CD4-positive, alpha-beta T cell treated with Interleukin-12 subunit alpha and Interleukin-12 subunit beta, for 1 hour (primary cell): ENCODE results near the gene XPOT.

Experiments used
- DNase-seq: peaks from one replicate; pipeline ENCODE4 v3.0.0-alpha.2; 2020

Gene XPOT

DNA sequence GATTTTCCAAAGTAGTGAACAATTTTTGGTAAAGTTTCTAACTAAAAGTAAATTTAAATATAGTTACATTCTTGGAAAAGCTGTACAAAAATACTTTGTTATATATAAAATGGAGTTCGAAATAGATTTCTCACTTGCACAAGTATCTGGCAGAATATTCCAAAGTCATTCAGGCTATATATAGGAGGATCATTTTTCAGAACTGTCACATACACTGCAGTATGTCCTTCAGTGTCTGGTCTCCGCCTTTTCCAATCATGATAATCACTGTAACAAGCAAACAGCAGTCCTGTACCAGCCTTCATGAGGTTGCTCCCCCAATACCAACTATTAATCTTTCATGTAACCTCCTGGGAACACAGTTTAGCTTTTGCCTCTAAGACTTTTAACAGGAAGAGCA is 66.3 kb downstream of the XPOT start:
- DNase-seq = no peak

DNA sequence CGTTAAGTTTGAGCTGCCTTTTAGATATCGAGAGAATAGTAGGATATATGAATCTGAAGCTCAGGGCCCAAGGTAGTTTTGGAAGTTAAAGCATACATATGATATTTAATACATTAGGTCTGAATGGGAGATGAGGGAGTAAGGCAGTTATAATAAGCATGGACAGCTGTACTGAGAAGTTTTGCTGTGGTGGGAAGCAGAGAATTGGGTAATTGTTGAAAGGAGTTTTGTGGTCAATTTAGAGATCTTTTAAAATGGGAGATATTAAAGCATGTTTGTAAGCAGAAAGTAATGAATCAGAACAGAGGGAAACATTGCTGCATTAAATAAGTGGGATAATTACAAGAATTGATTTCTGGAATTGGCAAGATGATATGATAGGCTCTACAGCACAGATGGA is 69.0 kb downstream of the XPOT start:
- DNase-seq = no peak

- DNase-seq = no peak
Measured at GRCh38 chr12:64475518-64475917, 71.3 kb downstream of the XPOT start.

- no peak for DNase-seq
Measured at GRCh38 chr12:64476844-64477243, 72.7 kb downstream of the XPOT start.

GRCh38 chr12:64478661-64479060 is 74.5 kb downstream of the XPOT start:
- DNase-seq = no peak

GRCh38 chr12:64480148-64480547 is 76.0 kb downstream of the XPOT start:
- DNase-seq = no peak

DNA sequence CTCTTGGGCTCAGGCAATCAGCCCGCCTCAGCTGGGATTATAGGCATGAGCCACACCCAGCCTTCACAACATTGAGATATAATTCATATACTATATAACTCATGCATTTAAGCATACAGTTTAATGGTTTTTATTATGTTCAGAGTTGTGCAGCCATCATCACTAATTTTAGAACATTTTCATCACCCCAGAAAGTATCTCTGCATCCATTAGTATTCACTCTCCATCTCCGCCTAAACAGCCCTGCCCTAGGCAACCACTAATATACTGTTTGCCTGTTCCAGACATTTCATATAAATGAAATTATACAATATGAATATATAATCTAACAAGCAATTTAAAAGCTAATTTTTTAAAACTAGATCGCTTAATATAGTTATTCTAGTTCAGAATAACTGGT is 82.5 kb downstream of the XPOT start:
- no peak for DNase-seq

DNA sequence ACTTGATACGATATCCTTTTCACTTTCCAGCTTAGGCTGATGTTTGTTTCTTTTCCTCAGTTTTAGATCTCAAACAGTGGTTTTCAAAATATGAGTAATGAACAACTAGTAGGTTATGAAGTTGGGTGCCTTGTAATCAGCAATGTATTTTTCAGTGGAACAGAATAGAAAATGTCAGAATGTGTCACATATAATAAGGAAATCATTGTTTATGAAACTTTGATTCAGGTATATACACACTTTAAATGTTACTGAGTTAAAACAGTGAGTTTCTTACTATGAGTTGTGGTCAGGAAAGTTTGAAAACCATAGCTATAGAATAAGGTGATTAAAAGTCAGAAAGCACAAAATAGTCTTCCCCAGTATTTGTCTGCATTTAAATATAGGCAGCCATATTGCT is 87.5 kb downstream of the XPOT start:
- DNase-seq = no peak

DNA sequence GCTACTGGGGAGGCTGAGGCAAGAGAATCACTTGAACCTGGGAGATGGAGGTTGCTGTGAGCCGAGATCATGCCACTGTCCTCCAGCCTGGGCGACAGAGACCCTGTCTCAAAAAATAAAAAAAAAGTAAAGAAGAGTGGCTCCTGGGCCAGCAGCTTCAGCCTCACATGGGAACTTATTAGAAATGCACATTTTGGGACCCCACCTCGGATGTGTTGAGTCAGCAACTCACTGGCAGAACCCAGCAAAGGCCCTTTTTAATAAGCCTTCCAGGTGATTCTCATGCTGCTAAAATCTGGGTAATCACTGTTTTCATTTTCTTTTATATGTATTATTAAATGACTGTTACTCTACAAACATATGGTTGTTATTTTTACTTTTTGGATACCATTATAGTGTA is 89.3 kb downstream of the XPOT start:
- DNase-seq = no peak

DNA sequence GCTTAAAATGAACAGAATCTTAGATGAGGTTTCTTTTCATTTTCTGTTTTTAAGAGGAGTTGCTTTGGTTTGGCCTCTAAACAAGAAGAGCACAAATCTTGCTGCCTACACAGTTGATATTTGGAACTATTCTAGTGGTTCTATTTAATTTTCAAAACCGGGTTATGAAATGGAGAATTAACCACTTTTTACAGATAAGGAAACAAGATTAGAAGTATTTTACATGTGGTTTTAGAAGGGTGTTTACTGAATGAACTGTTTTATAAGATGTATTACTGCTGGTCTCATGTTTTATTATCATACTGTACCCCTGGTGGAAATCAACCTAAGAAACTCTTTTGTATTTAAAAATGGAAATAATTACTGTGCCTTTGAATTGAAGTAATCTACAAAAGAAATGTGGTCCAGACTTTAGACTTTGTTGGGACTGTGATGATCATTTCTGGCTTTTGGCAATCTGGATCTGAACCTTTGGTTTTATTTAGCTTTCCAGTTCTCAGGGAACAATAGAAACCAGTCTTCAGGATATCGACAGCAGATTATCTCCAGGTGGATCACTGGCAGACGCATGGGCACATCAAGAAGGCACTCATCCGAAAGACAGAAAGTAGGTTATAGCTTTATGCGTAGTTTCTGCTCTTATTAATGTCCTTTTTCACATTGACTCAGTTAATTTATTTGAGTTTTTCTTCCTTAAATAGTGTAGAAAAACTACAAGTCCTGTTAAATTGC is 91.0 kb downstream of the XPOT start:
- DNase-seq = peak; percentile 5

DNA sequence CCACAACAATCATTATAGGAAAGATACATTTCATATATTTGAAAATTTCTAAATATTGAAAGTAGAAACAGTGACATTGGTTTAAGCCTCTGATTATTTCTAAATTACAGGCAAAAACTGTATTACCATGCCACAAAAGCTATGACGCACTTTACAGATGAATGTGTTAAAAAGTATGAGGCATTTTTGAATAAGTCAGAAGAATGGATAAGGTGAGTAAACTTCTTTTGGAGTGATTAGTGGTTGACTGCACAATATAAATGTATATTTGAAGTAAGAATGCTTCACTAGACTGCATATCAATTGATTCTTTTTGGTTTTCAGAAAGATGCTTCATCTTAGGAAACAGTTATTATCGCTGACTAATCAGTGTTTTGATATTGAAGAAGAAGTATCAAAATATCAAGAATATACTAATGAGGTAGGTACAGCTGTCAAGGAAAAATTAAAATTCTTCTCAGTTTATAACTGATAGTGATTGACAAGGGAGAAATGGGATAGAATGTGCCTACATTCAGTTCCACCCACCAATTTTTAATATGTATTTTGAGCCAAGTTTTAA is 92.7 kb downstream of the XPOT start:
- no peak for DNase-seq

GRCh38 chr12:64497484-64497883 is 93.3 kb downstream of the XPOT start:
- DNase-seq = no peak

- no peak for DNase-seq
Measured at GRCh38 chr12:64497903-64498302, 93.7 kb downstream of the XPOT start.

- no peak for DNase-seq
Measured at GRCh38 chr12:64500394-64500793, 96.2 kb downstream of the XPOT start.
